ENCODE results near the gene COL16A1. TPM values are rescaled to one million over a fixed set of nuclear protein-coding genes. Genes with fewer than 3 reads are reported as not detected.

The COL16A1 gene
- total and polyA plus RNA-seq, 2 of the 13 experiments (the other 11 are each of a cell fraction or from before 2014, with no cell fraction given): 4.3 to 12.2 TPM

DNA sequence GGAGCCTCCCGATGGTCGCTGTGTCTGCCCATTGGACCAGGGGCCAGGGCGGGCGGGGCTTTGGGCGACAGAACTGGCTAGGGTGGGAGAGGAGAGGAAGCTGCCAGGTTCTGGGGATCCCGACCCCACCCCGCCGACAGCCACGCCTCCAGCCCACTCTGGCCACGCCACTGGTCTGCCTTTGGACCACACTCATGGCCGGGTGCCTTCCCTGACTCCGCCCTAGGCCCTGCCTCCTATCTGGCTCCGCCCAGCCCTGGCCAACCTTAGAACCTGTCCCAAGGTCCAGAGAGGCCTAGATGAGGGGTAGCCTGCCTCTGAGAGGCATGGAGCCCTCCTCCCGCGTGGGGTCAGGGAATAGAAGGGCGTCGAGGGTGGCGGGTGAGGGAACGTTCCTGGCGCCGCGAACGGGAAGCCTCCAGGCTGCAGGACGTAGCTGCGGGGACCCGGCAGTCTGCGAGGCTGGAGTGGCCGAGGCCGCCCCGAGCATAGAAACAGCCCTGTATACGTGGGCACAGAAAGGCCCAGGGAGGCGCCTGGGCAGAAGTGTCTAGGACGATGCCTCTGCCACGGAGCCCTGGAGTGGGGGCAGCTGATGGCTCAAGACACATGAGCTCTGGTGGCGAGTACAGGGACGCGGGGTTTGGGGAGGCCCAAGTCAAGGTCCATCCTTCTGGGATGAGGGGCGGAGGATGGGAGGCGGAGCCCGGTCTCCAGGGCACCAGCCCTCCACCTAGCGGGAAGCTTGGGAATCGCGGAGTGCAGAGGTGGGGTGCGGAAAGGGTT, 11.5 kb upstream of the COL16A1 start (continued):
- TF ChIP-seq, protein P1, sequence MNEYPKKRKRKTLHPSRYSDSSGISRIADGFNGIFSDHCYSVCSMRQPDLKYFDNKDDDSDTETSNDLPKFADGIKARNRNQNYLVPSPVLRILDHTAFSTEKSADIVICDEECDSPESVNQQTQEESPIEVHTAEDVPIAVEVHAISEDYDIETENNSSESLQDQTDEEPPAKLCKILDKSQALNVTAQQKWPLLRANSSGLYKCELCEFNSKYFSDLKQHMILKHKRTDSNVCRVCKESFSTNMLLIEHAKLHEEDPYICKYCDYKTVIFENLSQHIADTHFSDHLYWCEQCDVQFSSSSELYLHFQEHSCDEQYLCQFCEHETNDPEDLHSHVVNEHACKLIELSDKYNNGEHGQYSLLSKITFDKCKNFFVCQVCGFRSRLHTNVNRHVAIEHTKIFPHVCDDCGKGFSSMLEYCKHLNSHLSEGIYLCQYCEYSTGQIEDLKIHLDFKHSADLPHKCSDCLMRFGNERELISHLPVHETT (CRISPR knock-in tag; conservative IDR thresholded peaks at IDR 0.05): no peak
- TF ChIP-seq ZFY (CRISPR knock-in tag; IDR thresholded peaks at IDR 0.05) (peak; percentile 98), NPAS2 (CRISPR knock-in tag; IDR thresholded peaks at IDR 0.05; ENCODE audit: borderline replicate concordance) (no peak), IKZF4 (CRISPR knock-in tag; IDR thresholded peaks at IDR 0.05; ENCODE audit: borderline replicate concordance, low read depth, not compliant biosample characterization) (peak; percentile 52), ZNF674 (CRISPR knock-in tag; IDR thresholded peaks at IDR 0.05; ENCODE audit: low read depth) (no peak), ZNF777 (CRISPR knock-in tag; IDR thresholded peaks at IDR 0.05) (peak; percentile 78), STAT5B (CRISPR knock-in tag; IDR thresholded peaks at IDR 0.05) (no peak; the same call in 1 of the 2 replicates), ZFP62 (CRISPR knock-in tag; IDR thresholded peaks at IDR 0.05) (no peak)
- TF ChIP-seq, protein P2, sequence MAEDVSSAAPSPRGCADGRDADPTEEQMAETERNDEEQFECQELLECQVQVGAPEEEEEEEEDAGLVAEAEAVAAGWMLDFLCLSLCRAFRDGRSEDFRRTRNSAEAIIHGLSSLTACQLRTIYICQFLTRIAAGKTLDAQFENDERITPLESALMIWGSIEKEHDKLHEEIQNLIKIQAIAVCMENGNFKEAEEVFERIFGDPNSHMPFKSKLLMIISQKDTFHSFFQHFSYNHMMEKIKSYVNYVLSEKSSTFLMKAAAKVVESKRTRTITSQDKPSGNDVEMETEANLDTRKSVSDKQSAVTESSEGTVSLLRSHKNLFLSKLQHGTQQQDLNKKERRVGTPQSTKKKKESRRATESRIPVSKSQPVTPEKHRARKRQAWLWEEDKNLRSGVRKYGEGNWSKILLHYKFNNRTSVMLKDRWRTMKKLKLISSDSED (CRISPR knock-in tag; IDR thresholded peaks at IDR 0.05): no peak
- TF ChIP-seq, protein P3, sequence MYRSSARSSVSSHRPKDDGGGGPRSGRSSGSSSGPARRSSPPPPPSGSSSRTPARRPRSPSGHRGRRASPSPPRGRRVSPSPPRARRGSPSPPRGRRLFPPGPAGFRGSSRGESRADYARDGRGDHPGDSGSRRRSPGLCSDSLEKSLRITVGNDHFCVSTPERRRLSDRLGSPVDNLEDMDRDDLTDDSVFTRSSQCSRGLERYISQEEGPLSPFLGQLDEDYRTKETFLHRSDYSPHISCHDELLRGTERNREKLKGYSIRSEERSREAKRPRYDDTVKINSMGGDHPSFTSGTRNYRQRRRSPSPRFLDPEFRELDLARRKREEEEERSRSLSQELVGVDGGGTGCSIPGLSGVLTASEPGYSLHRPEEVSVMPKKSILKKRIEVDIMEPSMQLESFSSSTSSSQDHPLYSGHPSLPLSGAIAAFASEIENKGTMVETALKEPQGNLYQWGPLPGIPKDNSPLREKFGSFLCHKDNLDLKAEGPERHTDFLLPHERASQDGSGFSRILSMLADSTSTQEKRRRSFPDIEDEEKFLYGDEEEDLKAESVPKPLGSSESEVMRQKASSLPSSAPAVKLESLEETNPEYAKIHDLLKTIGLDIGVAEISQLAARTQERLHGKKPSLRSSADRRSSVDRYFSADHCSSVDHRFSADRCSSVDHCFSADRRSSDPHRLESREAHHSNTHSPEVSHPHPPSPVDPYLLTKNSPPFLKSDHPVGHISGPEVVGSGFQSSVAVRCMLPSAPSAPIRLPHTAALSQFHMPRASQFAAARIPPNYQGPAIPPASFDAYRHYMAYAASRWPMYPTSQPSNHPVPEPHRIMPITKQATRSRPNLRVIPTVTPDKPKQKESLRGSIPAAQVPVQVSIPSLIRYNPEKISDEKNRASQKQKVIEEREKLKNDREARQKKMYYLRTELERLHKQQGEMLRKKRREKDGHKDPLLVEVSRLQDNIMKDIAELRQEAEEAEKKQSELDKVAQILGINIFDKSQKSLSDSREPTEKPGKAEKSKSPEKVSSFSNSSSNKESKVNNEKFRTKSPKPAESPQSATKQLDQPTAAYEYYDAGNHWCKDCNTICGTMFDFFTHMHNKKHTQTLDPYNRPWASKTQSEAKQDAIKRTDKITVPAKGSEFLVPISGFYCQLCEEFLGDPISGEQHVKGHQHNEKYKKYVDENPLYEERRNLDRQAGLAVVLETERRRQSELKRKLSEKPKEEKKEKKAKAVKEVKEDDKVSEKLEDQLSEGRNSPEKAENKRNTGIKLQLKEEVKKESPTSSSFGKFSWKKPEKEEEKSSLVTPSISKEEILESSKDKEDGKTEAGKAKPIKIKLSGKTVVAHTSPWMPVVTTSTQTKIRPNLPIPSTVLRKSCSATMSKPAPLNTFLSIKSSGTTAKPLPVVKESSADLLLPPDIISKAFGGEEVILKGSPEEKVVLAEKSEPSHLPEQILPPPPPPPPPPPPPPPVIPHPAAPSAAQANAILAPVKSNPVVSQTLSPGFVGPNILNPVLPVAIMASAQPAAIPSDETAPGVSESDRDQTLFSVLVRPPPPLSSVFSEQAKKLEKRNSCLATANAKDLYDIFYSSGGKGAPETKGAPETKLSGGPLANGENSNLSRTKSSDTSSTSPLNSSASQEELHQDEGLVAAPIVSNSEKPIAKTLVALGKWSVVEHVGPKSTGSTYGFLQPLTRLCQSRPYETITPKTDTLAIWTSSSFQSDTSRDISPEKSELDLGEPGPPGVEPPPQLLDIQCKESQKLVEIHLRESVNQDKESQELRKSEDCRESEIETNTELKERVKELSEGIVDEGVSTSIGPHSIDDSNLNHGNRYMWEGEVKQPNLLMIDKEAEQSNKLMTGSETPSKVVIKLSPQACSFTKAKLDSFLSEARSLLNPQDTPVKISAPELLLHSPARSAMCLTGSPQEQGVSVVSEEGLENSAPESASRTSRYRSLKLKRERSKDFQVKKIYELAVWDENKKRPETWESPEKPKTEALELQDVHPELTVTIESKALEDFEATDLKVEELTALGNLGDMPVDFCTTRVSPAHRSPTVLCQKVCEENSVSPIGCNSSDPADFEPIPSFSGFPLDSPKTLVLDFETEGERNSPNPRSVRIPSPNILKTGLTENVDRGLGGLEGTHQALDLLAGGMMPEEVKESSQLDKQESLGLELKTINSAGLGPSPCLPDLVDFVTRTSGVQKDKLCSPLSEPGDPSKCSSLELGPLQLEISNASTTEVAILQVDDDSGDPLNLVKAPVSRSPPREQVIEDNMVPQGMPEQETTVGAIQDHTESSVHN (CRISPR knock-in tag; IDR thresholded peaks at IDR 0.05): peak; percentile 86; the same call in 1 of the 2 replicates
- TF ChIP-seq, protein P4, sequence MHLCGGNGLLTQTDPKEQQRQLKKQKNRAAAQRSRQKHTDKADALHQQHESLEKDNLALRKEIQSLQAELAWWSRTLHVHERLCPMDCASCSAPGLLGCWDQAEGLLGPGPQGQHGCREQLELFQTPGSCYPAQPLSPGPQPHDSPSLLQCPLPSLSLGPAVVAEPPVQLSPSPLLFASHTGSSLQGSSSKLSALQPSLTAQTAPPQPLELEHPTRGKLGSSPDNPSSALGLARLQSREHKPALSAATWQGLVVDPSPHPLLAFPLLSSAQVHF (CRISPR knock-in tag; IDR thresholded peaks at IDR 0.05): no peak
- TF ChIP-seq, protein P5, sequence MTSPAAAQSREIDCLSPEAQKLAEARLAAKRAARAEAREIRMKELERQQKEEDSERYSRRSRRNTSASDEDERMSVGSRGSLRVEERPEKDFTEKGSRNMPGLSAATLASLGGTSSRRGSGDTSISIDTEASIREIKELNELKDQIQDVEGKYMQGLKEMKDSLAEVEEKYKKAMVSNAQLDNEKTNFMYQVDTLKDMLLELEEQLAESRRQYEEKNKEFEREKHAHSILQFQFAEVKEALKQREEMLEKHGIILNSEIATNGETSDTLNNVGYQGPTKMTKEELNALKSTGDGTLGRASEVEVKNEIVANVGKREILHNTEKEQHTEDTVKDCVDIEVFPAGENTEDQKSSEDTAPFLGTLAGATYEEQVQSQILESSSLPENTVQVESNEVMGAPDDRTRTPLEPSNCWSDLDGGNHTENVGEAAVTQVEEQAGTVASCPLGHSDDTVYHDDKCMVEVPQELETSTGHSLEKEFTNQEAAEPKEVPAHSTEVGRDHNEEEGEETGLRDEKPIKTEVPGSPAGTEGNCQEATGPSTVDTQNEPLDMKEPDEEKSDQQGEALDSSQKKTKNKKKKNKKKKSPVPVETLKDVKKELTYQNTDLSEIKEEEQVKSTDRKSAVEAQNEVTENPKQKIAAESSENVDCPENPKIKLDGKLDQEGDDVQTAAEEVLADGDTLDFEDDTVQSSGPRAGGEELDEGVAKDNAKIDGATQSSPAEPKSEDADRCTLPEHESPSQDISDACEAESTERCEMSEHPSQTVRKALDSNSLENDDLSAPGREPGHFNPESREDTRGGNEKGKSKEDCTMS (CRISPR knock-in tag; conservative IDR thresholded peaks at IDR 0.05): no peak
